ENCODE measurements around the gene SRPRB.
"Not testable (repeated sequence)": the region's sequence is repeated elsewhere in the genome, so short reads cannot be mapped to it uniquely, and the experiment has no call there.

Gene SRPRB

GRCh38 chr3:133777807-133778568, 27.6 kb upstream of the SRPRB start:
- in situ Hi-C loops (cut with HindIII; ENCODE audit: low sequenced_read_pairs), result no loop called here

GRCh38 chr3:133779626-133780203, 25.9 kb upstream of the SRPRB start:
- in situ Hi-C loops (cut with HindIII; ENCODE audit: low sequenced_read_pairs), result no loop called here

- in situ Hi-C loops (cut with HindIII; ENCODE audit: low sequenced_read_pairs), result not testable (repeated sequence)
Measured at GRCh38 chr3:133780756-133781155, 24.9 kb upstream of the SRPRB start.

GRCh38 chr3:133781570-133781969, 24.0 kb upstream of the SRPRB start:
- in situ Hi-C loops (cut with HindIII; ENCODE audit: low sequenced_read_pairs), result no loop called here

GRCh38 chr3:133782454-133782853, 23.2 kb upstream of the SRPRB start:
- in situ Hi-C loops (cut with HindIII; ENCODE audit: low sequenced_read_pairs), result no loop called here

GRCh38 chr3:133783762-133784161, 21.9 kb upstream of the SRPRB start:
- in situ Hi-C loops (cut with HindIII; ENCODE audit: low sequenced_read_pairs), result no loop called here

- in situ Hi-C loops (cut with HindIII; ENCODE audit: low sequenced_read_pairs), result no loop called here
Measured at GRCh38 chr3:133788024-133788423, 17.6 kb upstream of the SRPRB start.

- in situ Hi-C loops (cut with HindIII; ENCODE audit: low sequenced_read_pairs), result no loop called here
Measured at GRCh38 chr3:133792171-133792763, 13.3 kb upstream of the SRPRB start.

GRCh38 chr3:133797396-133798105, 8.1 kb upstream of the SRPRB start:
- in situ Hi-C loops (cut with HindIII; ENCODE audit: low sequenced_read_pairs), result no loop called here

- in situ Hi-C loops (cut with HindIII; ENCODE audit: low sequenced_read_pairs), result no loop called here
Measured at GRCh38 chr3:133799794-133800585, 5.6 kb upstream of the SRPRB start.

- in situ Hi-C loops (cut with HindIII; ENCODE audit: low sequenced_read_pairs), result no loop called here
Measured at GRCh38 chr3:133803469-133803868, 2.1 kb upstream of the SRPRB start.

- in situ Hi-C loops (cut with HindIII; ENCODE audit: low sequenced_read_pairs), result no loop called here
Measured at GRCh38 chr3:133804896-133805295, 719 bp upstream of the SRPRB start.

- in situ Hi-C loops (cut with HindIII; ENCODE audit: low sequenced_read_pairs), result no loop called here
Measured at GRCh38 chr3:133805384-133805701, 272 bp upstream of the SRPRB start.

GRCh38 chr3:133812872-133813271, 7.3 kb downstream of the SRPRB start:
- in situ Hi-C loops (cut with HindIII; ENCODE audit: low sequenced_read_pairs), result no loop called here

GRCh38 chr3:133815386-133815785, 9.8 kb downstream of the SRPRB start:
- in situ Hi-C loops (cut with HindIII; ENCODE audit: low sequenced_read_pairs), result no loop called here

- in situ Hi-C loops (cut with HindIII; ENCODE audit: low sequenced_read_pairs), result loop anchor here (5.0 kb wide), 1 partner anchor 52 kb away; no protein-coding TSS in a partner anchor
Measured at GRCh38 chr3:133820129-133820528, 14.5 kb downstream of the SRPRB start.

- in situ Hi-C loops (cut with HindIII; ENCODE audit: low sequenced_read_pairs), result loop anchor here (5.0 kb wide), 1 partner anchor 51 kb away; no protein-coding TSS in a partner anchor
Measured at GRCh38 chr3:133820889-133821675, 15.5 kb downstream of the SRPRB start.

- in situ Hi-C loops (cut with HindIII; ENCODE audit: low sequenced_read_pairs), result loop anchor here (5.0 kb wide), 1 partner anchor 50 kb away; no protein-coding TSS in a partner anchor
Measured at GRCh38 chr3:133821767-133822638, 16.4 kb downstream of the SRPRB start.

GRCh38 chr3:133824961-133825485, 19.4 kb downstream of the SRPRB start:
- in situ Hi-C loops (cut with HindIII; ENCODE audit: low sequenced_read_pairs), result loop anchor here (5.0 kb wide), 1 partner anchor 47 kb away; no protein-coding TSS in a partner anchor

Measured in DLD1 (cell line).